ENCODE results near the gene RNF113A.
A peak's percentile ranks its signal among the peaks of the same experiment; 100 is the strongest.
"Not testable (repeated sequence)": the region's sequence is repeated elsewhere in the genome, so short reads cannot be mapped to it uniquely, and the experiment has no call there.

Gene RNF113A

GRCh38 chrX:119871599-119872395 lies at the start of gene RNF113A, which contains the start of gene NDUFA1:
RNF113A (minus strand) TSS chrX:119871733; CDS start chrX:119871613, 120 bp downstream.
NDUFA1 (plus strand) TSS chrX:119871832; CDS start chrX:119871912, 80 bp downstream.
- FAIRE-seq (peak; percentile 94), DNase-seq (ENCODE audit: extremely low spot score, insufficient read length, low read depth) (peak; percentile 65)

DNA sequence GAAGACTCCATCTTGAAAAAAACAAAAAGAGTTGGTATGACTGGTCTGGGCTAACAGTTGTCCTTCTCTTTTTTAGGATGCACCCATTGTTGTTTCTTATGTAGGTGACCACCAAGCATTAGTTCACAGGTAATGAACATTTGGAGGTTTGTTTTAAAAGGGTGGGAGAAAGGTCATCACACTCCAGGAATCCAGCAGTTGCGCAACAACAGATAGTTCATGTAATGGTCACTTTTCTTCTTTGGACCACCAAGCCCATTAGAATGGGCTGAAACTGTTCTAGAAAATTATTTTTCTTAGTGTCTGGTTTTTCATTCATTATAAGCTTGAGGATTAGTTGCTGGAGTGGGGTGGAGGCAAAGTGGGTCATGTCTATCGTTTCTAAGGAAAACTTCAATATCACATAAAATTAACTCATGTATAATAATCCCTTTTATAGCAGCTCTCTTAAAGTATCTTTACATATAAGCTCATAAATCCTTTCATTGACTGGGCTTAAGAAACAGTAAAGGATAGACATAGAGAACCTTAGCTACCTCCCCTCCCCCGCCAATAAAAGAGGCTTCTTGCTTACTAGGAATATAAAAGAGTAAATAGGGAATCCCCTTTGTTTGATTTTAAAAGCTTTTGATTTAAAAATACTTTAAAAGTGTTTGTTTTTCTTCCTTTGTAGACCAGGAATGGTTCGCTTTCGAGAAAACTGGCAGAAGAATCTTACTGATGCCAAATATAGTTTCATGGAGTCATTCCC lies 48.5 kb upstream of the RNF113A start:
- no peak for FAIRE-seq
- no peak for DNase-seq (ENCODE audit: extremely low spot score, insufficient read length, low read depth)

DNA sequence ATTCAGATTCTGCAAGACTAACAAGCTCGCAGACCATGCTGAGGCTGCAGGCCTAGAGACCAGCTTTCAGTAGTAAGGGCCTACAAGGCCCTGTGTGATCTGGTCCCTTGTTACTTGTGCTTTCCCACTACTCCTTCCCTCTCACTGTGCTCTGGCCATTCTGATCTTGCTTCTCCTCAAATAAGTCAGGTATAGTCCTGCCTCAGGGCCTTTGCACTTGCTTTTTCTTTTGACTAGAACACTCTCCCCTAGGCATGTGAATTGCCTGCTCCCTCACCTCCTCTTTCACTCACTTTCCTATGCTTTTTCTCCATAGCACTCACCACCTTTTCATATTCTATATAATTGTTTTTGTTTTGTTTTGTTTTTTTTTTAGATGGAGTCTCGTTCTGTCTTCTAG lies 46.3 kb upstream of the RNF113A start:
- DNase-seq (ENCODE audit: extremely low spot score, insufficient read length, low read depth) (no peak), FAIRE-seq (no peak)

GRCh38 chrX:119916310-119916709 lies 44.8 kb upstream of the RNF113A start:
- DNase-seq (ENCODE audit: extremely low spot score, insufficient read length, low read depth) (no peak), FAIRE-seq (no peak)

DNA sequence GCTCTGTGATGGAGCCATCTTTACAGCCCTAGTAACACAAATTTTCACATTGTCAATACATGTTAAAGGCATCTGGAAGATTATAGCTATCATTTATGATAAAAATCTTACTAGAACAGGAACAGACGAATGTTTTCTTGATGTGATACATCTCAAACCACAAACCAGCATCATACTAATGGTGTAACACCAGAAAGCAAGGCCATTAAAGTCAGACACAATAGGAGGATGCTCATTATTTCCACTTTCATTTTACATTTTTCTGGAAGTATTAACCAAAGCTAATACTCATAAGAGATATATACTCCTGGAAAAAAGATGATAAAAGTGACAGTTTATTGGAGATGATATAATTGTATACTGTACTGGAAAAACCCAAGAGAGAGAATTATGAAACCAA lies 29.4 kb upstream of the RNF113A start:
- DNase-seq (ENCODE audit: extremely low spot score, insufficient read length, low read depth): no peak
- FAIRE-seq: no peak

DNA sequence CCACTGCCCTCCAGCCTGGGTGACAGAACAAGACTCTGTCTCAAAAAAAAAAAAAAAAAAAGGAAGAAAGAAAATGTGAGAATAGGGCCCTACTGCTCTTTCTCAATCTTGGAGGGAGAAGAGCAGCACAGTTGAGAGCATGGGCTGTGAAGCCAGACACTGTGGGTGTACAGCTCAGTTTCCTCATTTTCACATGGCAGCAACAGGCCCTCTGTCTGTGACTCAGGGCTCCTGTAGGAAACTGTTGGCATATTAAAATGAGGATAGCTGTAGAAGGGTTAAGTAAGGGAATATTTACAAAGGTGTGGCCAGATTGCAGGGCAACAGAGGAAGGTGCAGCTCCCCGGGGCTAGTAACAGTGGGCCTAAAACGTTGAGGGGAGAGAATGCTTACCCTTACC lies 27.6 kb upstream of the RNF113A start:
- FAIRE-seq: no peak
- no peak for DNase-seq (ENCODE audit: extremely low spot score, insufficient read length, low read depth)

DNA sequence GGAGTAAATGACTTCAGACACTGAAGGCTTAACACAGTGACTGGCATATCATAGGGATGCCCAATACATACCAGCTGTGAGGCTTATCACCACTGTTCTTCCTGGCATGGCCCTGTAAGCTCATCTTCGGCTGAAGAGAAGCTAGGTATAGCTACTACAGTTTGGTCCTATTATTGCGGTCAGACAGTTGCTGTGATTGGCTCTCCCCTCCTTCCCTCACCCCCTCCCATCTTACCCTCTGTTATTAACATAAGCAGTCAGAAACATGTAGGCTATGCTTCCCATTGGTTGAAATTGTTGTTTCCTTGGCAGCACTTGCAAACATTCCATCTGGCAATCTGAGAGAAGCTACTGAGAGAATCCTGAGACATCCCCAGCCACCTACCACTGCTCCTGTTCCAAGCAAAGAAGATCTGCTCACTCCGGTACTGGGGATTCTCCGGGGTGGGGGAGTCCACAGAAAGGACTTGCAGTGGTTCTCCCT lies 24.4 kb upstream of the RNF113A start, which contains the start of gene AKAP14:
Gene AKAP14, plus strand, starts transcription at position 51 of the 484 bp plus-strand sequence. CDS start 7,331 bp downstream, outside the sequence.
- no peak for FAIRE-seq

DNA sequence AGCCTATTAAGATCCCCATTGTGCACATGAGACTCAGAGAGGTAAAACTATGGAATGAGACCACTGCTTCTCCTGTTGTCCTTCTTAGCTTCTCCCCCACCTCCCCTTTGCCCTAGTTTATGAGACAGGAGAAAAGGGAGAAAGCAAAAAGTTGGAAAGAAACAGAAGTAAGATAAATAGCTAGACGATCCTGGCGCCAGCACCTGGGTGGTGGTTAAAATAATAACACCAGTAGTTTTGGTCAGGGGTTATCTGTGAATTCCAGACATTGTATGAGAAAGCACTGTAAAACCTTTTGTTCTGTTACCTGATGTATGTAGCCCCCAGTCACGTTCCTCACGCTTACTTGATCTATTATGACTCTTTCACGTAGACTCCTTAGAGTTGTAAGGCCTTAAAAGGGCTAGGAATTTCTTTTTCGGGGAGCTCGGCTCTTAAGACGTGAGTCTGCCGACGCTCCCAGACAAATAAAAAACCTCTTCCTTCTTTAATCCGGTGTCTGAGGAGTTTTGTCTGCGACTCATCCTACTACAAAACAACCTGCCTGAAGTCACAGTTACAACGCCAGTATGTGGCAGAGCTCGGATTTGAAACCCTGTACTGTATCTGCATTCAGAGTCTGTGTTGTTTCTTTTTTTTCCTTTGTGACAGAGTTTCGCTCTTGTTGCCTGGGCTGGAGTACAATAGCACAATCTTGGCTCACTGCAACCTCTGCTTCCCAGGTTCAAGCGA lies 20.6 kb upstream of the RNF113A start:
- not testable (repeated sequence) for FAIRE-seq; DNase-seq (ENCODE audit: extremely low spot score, insufficient read length, low read depth)

More for the DNA sequence above, 24.4 kb upstream of the RNF113A start, which contains the start of gene AKAP14:
- no peak for DNase-seq (ENCODE audit: extremely low spot score, insufficient read length, low read depth)

- not testable (repeated sequence) for FAIRE-seq; DNase-seq (ENCODE audit: extremely low spot score, insufficient read length, low read depth)
These were observed 19.1 kb upstream of the RNF113A start for GRCh38 chrX:119890626-119891025.

DNA sequence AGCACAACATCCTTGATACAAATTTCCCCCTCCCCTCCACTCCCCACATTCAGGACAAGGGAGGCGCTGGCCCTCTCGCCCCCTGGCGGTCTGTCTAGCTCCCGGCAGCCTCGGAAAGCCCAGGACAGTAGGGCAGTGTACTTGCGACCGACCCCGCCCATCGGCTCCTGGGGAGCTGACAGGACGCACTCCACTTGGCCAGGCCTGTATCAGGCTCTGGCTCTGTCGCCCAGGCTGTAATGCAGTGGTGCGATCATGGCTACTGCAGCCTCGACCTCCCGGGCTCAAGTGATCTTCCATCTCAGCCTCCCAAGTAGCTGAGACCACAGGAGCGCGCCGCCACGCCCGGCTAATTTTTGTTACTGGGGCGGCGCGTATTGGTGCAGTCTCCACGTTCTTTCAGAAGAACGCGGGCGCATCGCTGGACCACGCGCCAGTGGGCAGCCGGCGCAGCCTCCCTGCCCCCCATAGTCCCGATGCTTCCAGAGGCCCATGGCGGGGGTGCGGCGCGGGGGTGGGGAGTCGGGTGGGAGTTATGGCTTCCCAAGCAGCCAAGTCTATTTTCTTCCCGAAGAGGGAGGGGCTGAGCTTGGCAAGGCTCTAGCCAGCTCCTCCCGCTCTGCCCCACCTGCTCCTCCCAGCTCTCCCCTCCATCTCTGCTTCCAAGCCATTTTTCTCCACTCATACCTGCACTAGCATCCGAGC lies 16.3 kb upstream of the RNF113A start:
- peak; percentile 82 for FAIRE-seq

GRCh38 chrX:119885554-119886428 lies 14.3 kb upstream of the RNF113A start:
- FAIRE-seq: peak; percentile 73

More for the DNA sequence above, 16.3 kb upstream of the RNF113A start:
- DNase-seq (ENCODE audit: extremely low spot score, insufficient read length, low read depth): no peak

DNA sequence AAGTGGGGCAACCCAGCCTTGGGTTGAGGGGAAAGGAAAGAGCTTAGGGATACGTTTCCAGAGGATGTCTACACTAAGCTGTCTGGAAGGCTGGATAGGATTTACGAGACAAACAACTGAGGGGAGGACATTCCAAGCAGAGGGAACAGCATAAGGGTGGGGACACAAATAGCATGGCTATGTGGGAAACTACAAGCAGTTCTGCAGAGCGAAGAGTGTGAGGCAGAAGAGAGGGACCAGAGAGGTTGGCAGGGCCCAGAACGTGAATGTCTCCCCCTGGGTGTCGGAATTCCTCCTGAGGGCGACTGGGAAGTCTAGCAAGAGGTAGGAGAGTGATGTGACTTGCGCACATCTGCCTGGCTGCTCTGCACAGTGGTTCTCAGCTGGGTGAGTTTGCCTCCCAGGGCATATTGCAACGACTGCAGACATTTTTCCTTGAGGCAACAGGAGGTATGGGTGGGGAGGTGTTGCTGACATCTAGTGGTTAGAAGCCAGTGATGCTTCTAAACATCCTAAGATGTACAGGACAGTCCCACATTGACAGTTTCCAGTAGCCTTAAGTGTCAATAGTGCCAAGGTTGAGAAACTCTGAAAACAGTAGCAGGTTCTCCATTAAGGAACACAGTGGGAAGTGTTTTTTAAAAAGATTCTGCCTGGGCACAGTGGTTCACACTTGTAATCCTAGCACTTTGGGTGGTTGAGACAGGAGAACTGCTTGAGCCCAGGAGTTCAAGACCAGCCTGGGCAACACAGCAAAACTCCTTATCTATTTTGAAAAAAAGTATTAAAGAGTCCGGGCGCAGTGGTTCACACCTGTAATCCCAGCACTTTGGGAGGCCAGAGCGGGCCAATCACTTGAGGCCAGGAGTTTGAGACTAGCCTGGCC lies 9.3 kb upstream of the RNF113A start:
- DNase-seq (ENCODE audit: extremely low spot score, insufficient read length, low read depth) (no peak), FAIRE-seq (peak; percentile 95)

More at GRCh38 chrX:119885554-119886428, 14.3 kb upstream of the RNF113A start:
- no peak for DNase-seq (ENCODE audit: extremely low spot score, insufficient read length, low read depth)

DNA sequence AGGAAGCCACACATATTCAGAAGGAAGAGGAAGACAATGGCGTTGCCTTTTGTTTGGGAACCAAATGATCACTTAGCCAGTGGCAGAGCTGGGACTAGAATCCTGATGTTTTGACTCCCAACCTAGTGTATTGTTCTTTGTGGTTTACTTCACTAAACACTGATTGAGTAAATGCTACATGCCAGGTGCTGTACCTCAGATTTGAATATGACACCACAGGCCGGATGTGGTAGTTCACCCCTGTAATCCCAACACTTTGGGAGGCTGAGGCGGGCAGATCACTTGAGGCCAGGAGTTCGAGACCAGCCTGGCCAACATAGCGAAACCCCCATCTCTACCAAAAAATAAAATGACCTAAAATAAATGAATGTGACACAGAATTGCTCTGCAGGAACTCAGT lies 8.5 kb upstream of the RNF113A start:
- DNase-seq (ENCODE audit: extremely low spot score, insufficient read length, low read depth): no peak
- peak; percentile 66 for FAIRE-seq

DNA sequence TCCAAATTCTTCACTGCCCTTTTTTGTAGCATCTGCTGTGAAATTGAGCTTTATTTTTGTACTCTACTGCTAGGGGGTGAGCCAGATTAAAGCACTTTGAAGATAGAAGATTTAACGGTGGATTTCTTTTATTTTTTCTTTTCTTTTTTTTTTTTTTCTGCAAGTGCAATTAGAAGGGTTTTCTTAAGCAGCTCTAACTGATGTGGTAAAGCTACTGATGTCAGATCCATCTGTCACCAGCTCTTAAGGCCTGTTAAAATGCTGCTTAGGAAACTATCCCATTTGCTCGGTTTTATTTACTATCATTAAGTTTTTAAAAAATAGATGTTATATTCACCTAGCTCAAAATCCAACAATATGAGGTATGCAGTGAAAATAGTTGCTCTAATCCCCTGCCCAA lies 7.2 kb upstream of the RNF113A start:
- DNase-seq (ENCODE audit: extremely low spot score, insufficient read length, low read depth) (no peak), FAIRE-seq (no peak)

DNA sequence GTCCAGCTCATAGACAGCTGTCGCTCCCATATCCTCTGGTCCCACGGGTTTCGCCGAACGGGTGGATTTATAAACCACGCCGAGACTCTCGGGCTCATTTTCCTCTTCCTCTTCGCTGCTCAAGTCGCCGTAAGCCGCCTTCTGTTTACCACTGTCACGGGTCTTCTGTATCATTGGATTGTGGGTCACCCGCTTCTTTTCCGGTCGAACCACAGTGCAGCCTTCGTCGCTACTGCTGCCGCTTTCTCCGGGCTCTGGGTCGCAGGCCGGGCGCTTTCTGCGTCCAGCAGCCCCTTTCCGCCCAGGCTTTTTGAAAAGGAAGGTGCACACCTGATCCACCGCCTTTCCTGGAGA lies 311 bp downstream of the RNF113A start:
- DNase-seq (ENCODE audit: extremely low spot score, insufficient read length, low read depth) (no peak), FAIRE-seq (no peak)

GRCh38 chrX:119870626-119871131 lies 854 bp downstream of the RNF113A start:
- no peak for FAIRE-seq
- DNase-seq (ENCODE audit: extremely low spot score, insufficient read length, low read depth): no peak

DNA sequence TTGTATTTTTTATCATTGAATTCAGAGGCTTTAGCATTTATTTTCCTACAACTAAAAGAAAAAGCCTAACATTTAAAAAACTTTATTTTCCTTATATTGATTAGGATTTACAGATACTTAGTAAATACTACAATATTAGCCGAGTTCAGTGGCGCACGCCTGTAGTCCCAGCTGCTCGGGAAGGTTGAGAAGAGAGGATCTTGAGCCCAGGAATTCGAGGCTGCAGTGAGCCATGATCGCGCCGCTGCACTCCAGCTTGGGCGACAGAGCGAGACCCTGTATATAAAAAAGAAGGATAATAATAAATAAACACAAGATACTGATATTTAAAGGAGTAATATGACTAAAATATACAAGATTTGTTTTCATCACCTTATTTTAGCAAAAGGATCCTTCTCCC lies 18.1 kb downstream of the RNF113A start:
- DNase-seq (ENCODE audit: extremely low spot score, insufficient read length, low read depth): no peak
- no peak for FAIRE-seq
